ENCODE results near the gene WASF2. TPM values are rescaled to one million over a fixed set of nuclear protein-coding genes. Genes with fewer than 3 reads are reported as not detected.
"Not testable (repeated sequence)": the region's sequence is repeated elsewhere in the genome, so short reads cannot be mapped to it uniquely, and the experiment has no call there.

WASF2 gene
- total RNA-seq, 2 experiments from 2014 or later: 106 to 110 TPM

- ChIA-PET CTCF (interaction anchor here (0.6 to 0.9 kb wide), 2 partner anchors 52 to 533 kb away, joined by 3 read pairs; no protein-coding TSS in a partner anchor), POLR2A (no interaction called here)
Observed at GRCh38 chr1:27504588-27505419, 14.8 kb upstream of the WASF2 start.

GRCh38 chr1:27503844-27504587 lies 14.0 kb upstream of the WASF2 start:
- POLR2A ChIA-PET: interaction anchor here (0.7 kb wide), 1 partner anchor 89 kb away, joined by 6 read pairs; no protein-coding TSS in a partner anchor
- CTCF ChIA-PET: no interaction called here

DNA sequence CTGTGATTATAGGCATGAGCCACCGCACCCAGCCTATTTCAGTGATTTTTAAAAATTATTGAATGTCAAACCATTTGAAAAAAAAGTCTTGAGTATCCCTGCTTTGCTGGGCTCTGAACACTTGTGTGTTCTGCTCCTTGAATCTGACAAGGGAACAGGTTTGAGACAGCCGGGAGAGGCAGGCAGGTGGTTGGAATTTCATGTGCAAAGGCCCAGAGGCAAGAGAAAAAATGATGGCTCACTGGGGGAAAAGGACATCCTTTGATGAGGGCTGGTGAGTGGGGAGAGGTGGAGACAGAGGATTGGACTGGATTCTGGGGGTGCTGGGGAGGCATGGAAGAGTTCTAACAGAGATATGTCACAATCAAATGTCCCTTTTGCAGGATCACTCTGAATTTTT lies 13.1 kb upstream of the WASF2 start:
- CTCF ChIA-PET: no interaction called here
- POLR2A ChIA-PET: interaction anchor here (0.7 kb wide), 1 partner anchor 88 kb away, joined by 6 read pairs; no protein-coding TSS in a partner anchor

GRCh38 chr1:27501159-27501558 lies 11.2 kb upstream of the WASF2 start:
- POLR2A ChIA-PET: not testable (repeated sequence)
- CTCF ChIA-PET: interaction anchor here (0.6 kb wide), 1 partner anchor 69 kb away, joined by 4 read pairs; no protein-coding TSS in a partner anchor

DNA sequence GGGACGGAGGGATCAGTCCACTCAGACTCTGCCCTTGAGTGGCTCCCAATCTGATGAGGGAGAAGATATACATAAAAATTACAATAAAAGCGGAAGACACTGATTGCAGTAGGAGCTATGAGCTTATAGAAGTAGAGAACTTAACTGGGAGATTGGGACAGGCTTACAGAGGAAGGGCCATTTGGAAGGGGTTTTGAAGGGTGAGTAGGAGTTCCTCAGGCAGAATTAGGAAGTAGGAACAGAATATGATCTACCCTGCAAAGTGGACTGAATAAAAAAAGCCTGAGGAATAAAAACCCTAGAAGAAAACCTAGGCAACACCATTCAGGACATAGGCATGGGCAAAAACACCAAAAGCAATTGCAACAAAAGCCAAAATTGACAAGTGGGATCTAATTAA lies 9.2 kb upstream of the WASF2 start:
- ChIA-PET POLR2A (no interaction called here), CTCF (interaction anchor here (0.8 to 1.0 kb wide), 2 partner anchors 10 to 18 kb away, joined by 3 read pairs; no protein-coding TSS in a partner anchor)

- POLR2A ChIA-PET: interaction anchor here (0.6 to 0.7 kb wide), 2 partner anchors 12 to 592 kb away, joined by 3 to 6 read pairs; no protein-coding TSS in a partner anchor
- CTCF ChIA-PET: no interaction called here
Observed at GRCh38 chr1:27496604-27497155, 6.7 kb upstream of the WASF2 start.

DNA sequence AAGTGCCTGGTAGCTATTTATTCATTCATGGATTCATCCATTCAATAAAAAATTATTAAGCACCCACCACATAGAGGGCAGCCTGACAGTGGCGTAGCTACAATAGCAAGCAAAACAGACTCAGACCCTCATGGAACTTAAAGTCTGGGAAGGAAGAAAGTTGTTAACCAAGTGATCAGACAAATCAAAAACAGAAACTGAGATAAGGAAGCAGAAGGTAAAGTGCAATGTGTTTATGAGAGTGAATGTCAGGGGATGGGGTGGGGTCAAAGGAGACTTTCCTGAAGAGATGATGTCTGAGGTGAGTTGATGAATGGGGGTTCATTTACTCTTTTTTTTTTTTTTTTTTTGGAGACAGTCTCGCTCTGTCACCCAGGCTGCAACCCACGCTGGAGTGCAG lies 2.8 kb upstream of the WASF2 start:
- CTCF ChIA-PET: interaction anchor here (0.7 to 1.5 kb wide), 5 partner anchors 16 to 77 kb away, joined by 3 to 5 read pairs (median 4); no protein-coding TSS in a partner anchor
- POLR2A ChIA-PET: interaction anchor here (0.7 to 1.1 kb wide), 2 partner anchors 29 to 30 kb away, joined by 3 read pairs; no protein-coding TSS in a partner anchor

DNA sequence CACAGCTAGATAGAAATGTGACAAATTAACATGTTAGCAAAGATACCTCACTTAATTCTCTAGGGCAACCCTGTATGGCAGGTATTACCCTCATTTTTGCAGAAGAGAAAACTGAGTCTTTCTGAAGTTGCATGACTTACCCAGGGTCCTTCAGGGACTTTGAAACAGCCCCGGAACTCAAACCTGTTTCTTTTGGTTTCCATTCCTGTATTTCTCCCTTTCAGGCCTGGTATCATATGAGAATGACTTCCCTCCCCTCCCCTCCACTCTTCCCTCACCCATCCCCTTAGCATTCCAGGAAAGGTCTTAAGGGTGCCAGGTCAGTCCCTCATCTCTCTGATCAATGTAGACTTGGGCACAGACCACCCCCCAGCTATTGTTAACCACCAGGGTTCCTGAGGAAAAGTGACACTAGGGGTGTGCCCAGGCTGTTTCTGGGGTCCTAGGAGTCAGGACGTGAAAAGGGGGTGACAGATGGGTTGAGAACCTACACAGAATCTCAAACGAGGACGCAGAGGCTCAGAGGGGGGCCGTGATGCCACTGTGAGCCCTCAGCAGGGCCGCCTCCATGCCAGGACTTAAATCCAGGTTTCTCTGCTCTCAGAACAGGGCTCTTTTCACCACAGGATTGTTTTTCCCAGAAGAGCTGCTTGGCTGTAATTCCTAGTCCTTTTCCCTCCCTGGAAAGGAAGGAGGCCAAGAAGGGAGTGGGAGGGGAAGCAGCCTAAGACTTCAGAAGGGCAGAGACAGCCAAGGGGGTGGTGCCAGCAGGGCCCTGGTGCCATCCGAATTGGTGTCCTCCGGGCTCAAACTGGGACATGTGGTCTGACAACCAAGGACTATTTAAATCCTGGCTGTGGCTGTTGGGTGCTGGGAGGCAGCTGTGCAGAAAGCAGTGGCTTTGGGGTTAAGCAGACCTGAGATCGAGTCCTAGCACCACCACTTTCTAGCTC lies 2.1 kb upstream of the WASF2 start:
- CTCF ChIA-PET: interaction anchor here (0.7 to 1.5 kb wide), 4 partner anchors 32 to 76 kb away, joined by 3 to 5 read pairs (median 4); no protein-coding TSS in a partner anchor
- POLR2A ChIA-PET: interaction anchor here (0.7 kb wide), 1 partner anchor 29 kb away, joined by 3 read pairs; no protein-coding TSS in a partner anchor

DNA sequence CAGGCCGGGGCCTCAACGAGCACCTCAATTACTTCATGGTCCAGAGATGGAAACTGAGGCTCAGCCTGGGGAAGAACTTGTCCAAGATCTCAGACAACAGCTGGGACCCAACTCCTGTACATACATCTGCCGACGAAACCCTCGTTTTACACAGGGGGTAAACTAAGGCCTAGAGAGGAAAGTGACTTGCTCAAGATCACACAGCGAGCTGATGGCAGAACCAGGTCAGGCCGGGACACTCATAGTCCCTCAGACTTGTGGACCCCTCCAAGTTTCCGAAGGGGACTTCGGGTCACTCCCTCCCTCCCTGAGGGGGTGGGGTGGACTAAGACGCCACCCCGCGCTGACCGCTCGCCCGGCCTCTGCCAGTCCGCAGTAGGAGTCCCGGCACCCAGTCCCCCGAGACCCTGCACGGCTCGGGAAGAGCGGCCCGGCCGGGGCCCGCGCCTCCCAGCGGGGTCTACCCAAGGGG lies 430 bp downstream of the WASF2 start:
- CTCF ChIA-PET: interaction anchor here (0.6 to 1.8 kb wide), 6 partner anchors 67 to 1678 kb away, joined by 3 to 9 read pairs (median 4); no protein-coding TSS in a partner anchor
- POLR2A ChIA-PET: interaction anchor here (0.7 to 1.6 kb wide), 4 partner anchors 44 to 407 kb away, joined by 3 to 12 read pairs (median 4); no protein-coding TSS in a partner anchor

- POLR2A ChIA-PET: interaction anchor here (0.6 to 1.6 kb wide), 5 partner anchors 13 to 123 kb away, joined by 3 to 6 read pairs (median 3); no protein-coding TSS in a partner anchor
Observed at GRCh38 chr1:27487966-27488884, 1.7 kb downstream of the WASF2 start.

GRCh38 chr1:27485363-27485762 lies 4.6 kb downstream of the WASF2 start:
- ChIA-PET POLR2A (no interaction called here), CTCF (no interaction called here)

More at GRCh38 chr1:27487966-27488884, 1.7 kb downstream of the WASF2 start:
- CTCF ChIA-PET: interaction anchor here (0.5 to 1.7 kb wide), 4 partner anchors 10 to 155 kb away, joined by 3 to 4 read pairs (median 4); no protein-coding TSS in a partner anchor

DNA sequence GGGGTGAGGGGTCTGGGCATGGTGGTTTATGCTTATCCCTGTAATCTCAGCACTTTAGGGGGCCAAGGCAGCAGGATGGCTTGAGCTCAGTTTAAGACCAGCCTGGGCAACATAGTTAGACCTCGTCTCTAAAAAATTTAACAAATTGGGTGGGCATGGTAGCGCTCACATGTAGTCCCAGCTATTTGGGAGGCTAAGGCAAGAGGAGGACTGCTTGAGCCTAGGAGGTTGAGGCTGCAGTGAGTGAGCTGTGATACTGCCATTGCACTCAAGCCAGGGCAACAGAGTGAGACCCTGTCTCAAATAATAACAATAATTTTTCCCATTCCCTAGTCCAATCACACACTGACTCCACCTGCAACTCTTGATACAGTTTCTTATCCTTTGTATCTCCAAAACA lies 6.3 kb downstream of the WASF2 start:
- POLR2A ChIA-PET: no interaction called here
- CTCF ChIA-PET: interaction anchor here (0.6 kb wide), 1 partner anchor 447 kb away, joined by 3 read pairs; no protein-coding TSS in a partner anchor

DNA sequence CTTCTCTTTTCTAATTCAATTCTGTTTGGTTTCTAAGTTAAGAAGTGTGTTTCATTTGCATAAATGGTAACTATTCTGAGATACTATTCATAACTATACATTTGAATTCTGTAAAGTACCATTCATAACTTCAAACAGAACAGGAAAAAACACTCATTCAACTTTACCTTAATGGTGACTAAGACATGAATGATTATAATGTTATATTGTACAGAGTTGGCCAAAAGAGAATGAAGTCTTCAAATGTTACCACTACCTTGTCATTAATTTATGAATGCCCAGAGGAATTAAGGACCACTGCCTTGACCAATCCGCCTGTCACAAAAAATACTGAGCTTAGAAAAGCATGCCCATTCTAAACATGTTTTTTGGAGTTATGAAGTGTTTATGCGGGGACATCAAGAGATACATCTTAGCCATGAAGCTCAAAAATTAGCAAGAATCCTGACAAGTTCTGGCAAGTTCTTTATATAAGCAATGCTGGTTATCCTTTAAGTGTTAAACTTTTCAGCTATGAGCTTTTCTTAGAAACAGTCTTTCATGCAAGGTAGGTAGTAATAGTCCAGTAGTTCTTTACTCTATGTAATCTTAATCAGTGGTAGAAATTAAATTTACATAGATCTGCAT lies 7.9 kb downstream of the WASF2 start:
- ChIA-PET CTCF (interaction anchor here (0.6 to 1.4 kb wide), 5 partner anchors 17 to 66 kb away, joined by 3 to 5 read pairs (median 3); no protein-coding TSS in a partner anchor), POLR2A (interaction anchor here (0.5 to 0.8 kb wide), 2 partner anchors 11 to 37 kb away, joined by 3 read pairs; no protein-coding TSS in a partner anchor)

- ChIA-PET POLR2A (no interaction called here), CTCF (interaction anchor here (0.7 kb wide), 1 partner anchor 10 kb away, joined by 4 read pairs; no protein-coding TSS in a partner anchor)
Observed at GRCh38 chr1:27478098-27478497, 11.9 kb downstream of the WASF2 start.

DNA sequence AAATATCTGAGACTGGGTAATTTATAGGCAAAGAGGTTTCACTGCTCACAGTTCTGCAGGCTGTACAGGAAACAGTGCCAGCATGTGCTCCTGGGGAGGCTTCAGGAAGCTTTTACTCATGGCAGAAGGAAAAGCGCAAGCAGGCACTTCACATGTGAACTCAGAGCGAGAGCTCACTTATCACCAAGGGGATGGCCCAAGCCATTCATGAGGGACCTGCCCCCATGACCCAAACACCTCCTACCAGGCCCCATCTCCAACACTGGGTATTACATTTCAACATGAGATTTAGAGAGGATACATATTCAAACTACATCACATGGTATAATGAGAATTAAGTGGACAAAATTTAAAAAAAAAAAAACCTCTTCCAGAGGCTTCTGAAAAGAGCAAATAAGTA lies 13.7 kb downstream of the WASF2 start:
- CTCF ChIA-PET: no interaction called here
- POLR2A ChIA-PET: no interaction called here

- POLR2A ChIA-PET: no interaction called here
- CTCF ChIA-PET: no interaction called here
Observed at GRCh38 chr1:27475720-27476119, 14.2 kb downstream of the WASF2 start.
